HepG2 (cell line): ENCODE data around the gene COQ9. TPM values are rescaled to one million over a fixed set of nuclear protein-coding genes. Genes with fewer than 3 reads are reported as not detected.

Source experiments
- ATAC-seq: fragments of 200-7000 bp; cut with Tn5 transposase; 3 replicates; pipeline ENCODE4 v1.9.1; 2020; ENCODE audit warnings: mild to moderate bottlenecking, moderate library complexity
- BruUV-seq: library from RNA; stranded (reverse); fragments of 400-500 nt; replicated peaks from 2 replicates; lab custom pipeline; 2021; lab: Mats Ljungman, UMichigan
- CTCF ChIA-PET: fragments of 300-600 bp; formaldehyde crosslinking; extraction: SDS; loops from one replicate; lab custom pipeline; 2021; ENCODE audit warnings: low total read pairs, inconsistent platforms, low intra/inter-chr PET ratio; lab: Yijun Ruan, JAX
- POLR2A ChIA-PET: fragments of 350-600 bp; sonication (Branson Sonifier 250); formaldehyde crosslinking; loops from one replicate; lab custom pipeline; 2020; ENCODE audit warnings: antibody characterized with exemption, inconsistent platforms; lab: Yijun Ruan, JAX
- DNase-seq: peaks from one replicate; pipeline ENCODE4 v3.0.0-alpha.2; 2015; ENCODE audit warnings: low spot score
- FAIRE-seq: peaks from 3 replicates; lab custom pipeline; 2011; peaks lifted over from hg19 to GRCh38; lab: Jason Lieb, UNC
- H2AFZ ChIP-seq: one replicate; pipeline ENCODE4 v1.6.1; 2011; ENCODE audit warnings: low read length, inconsistent platforms
- H3K27ac ChIP-seq: fragments of 300-600 bp; 3 replicates; pipeline ENCODE4 v1.8.0; 2011; ENCODE audit warnings: mixed run types, mild to moderate bottlenecking, mixed read lengths, low read length, inconsistent platforms; ENCODE audit not compliant: insufficient read depth; ENCODE audit errors: extremely low read length
- H3K27me3 ChIP-seq, 2 experiments: fragments of 200-600 bp in 1 of 2; 2 replicates in 1 of 2; 3 replicates in 1 of 2; pipeline versions ENCODE4 v1.6.0 to v1.8.0; 2011; ENCODE audit warnings: low read length in 2 of 2, mild to moderate bottlenecking in 2 of 2, moderate library complexity in 2 of 2, inconsistent platforms in 1 of 2; ENCODE audit not compliant: insufficient read depth in 2 of 2, control insufficient read depth in 1 of 2
- H3K36me3 ChIP-seq, 2 experiments: fragments of 200-600 bp in 1 of 2; replicated peaks in 1 of 2; 2 replicates in 1 of 2; 3 replicates in 1 of 2; pipeline versions ENCODE4 v1.5.1 to v1.8.0; 2011; ENCODE audit warnings: low read length in 2 of 2, inconsistent platforms in 1 of 2; ENCODE audit not compliant: insufficient read depth in 2 of 2, control insufficient read depth in 1 of 2
- H3K4me1 ChIP-seq: 2 replicates; pipeline ENCODE4 v1.5.1; 2012; ENCODE audit warnings: low read length, inconsistent platforms; ENCODE audit not compliant: insufficient read depth
- H3K4me2 ChIP-seq: 2 replicates; pipeline ENCODE4 v1.6.0; 2011; ENCODE audit warnings: low read depth, low read length, inconsistent platforms
- H3K4me3 ChIP-seq, 3 experiments: fragments of 200-600 bp in 1 of 3; sonication (generic), shearing (Covaris generic) in 1 of 3; replicated peaks in 1 of 3; 2 replicates each; pipeline ENCODE4 v1.5.1; 2011 to 2016; ENCODE audit warnings: low read length in 3 of 3, inconsistent platforms in 2 of 3, low read depth in 2 of 3, mild to moderate bottlenecking in 2 of 3, control low read depth in 1 of 3, mixed read lengths in 1 of 3; ENCODE audit not compliant: insufficient read depth in 1 of 3
- H3K79me2 ChIP-seq: one replicate; pipeline ENCODE4 v1.6.1; 2011; ENCODE audit warnings: low read length, inconsistent platforms; ENCODE audit not compliant: insufficient read depth
- H3K9ac ChIP-seq: 2 replicates; pipeline ENCODE4 v1.6.0; 2011; ENCODE audit warnings: mild to moderate bottlenecking, low read depth, low read length, inconsistent platforms; ENCODE audit not compliant: insufficient read depth
- H3K9me3 ChIP-seq: 2 replicates; pipeline ENCODE4 v1.5.1; 2012; ENCODE audit warnings: mild to moderate bottlenecking, low read length
- H4K20me1 ChIP-seq: 2 replicates; pipeline ENCODE4 v1.6.0; 2011; ENCODE audit warnings: inconsistent platforms, mild to moderate bottlenecking, low read length, moderate library complexity; ENCODE audit not compliant: insufficient read depth
- ETV6 ChIP-seq: sonication (generic); formaldehyde crosslinking; conservative IDR thresholded peaks from 2 replicates; pipeline ENCODE4 v1.4.0; 2020; ENCODE audit warnings: missing genetic modification reagents
- MED8 ChIP-seq: sonication (generic); formaldehyde crosslinking; IDR thresholded peaks from 2 replicates; pipeline ENCODE4 v1.8.1; 2023; ENCODE audit warnings: mild to moderate bottlenecking, missing genetic modification reagents; ENCODE audit not compliant: insufficient replicate concordance
- UBTF ChIP-seq: sonication (generic); formaldehyde crosslinking; IDR thresholded peaks from 2 replicates; pipeline ENCODE4 v1.4.0; 2020; ENCODE audit warnings: mild to moderate bottlenecking, missing genetic modification reagents
- ZNF264 ChIP-seq: sonication (generic); formaldehyde crosslinking; IDR thresholded peaks from 2 replicates; pipeline ENCODE4 v1.4.0; 2020; ENCODE audit warnings: missing genetic modification reagents
- WGBS: methylation state at CpG from one replicate; pipeline ENCODE4 v1.1.6; 2017; ENCODE audit warnings: low lambda C conversion rate; 5-methylcytosine and 5-hydroxymethylcytosine counted together
- in situ Hi-C: cut with HindIII; loops from 2 replicates; pipeline ENCODE4 v1.10.0; 2017; ENCODE audit warnings: low pct_unique_long_range_greater_than_20kb; ENCODE audit not compliant: extremely low pct_ligation_motif_present
- intact Hi-C: fragments of 100-400 bp; cut with micrococcal nuclease; formaldehyde crosslinking; loops from one replicate; pipeline ENCODE4 v1.10.0; 2022; ENCODE audit not compliant: unreplicated experiment
- polyA plus RNA-seq, 8 experiments: library from polyadenylated mRNA; depleted of rRNA in 3 of 8; stranded (reverse) in 7 of 8; unstranded in 1 of 8; fragments of >200 nt; fragmentation: Illumina TruSeq in 4 of 8; extraction: Trizol in 4 of 8; gene quantifications; 2 replicates each; pipeline versions ENCODE4 v1.2.1 to v1.2.3, GENCODE V29; 2011 to 2016; ENCODE audit warnings: low read depth in 4 of 8, missing spikeins in 1 of 8, mixed read lengths in 1 of 8; ENCODE audit not compliant: insufficient read depth in 1 of 8
- total RNA-seq, 5 experiments: library from RNA; depleted of rRNA; stranded (reverse); fragments of >200 nt; fragmentation: Illumina TruSeq; extraction: Trizol; gene quantifications; 2 replicates each; pipeline ENCODE4 v1.2.3, GENCODE V29; 2016; ENCODE audit warnings: low read depth in 1 of 5
- TF ChIP-seq, protein P1 (sequence below): sonication (generic); formaldehyde crosslinking; IDR thresholded peaks from 2 replicates; pipeline ENCODE4 v1.9.0; 2022; ENCODE audit warnings: low read depth, missing genetic modification reagents
- TF ChIP-seq, protein P2 (sequence below): sonication (generic); formaldehyde crosslinking; IDR thresholded peaks from 2 replicates; pipeline ENCODE4 v1.5.0; 2020; ENCODE audit warnings: mild to moderate bottlenecking, missing genetic modification reagents

Gene COQ9
- total and polyA plus RNA-seq, 2 of the 13 experiments (the other 11 are each of a cell fraction or from before 2014, with no cell fraction given): 57.5 to 108 TPM

GRCh38 chr16:57500578-57501111, 53.4 kb downstream of the COQ9 start (continued):
- TF ChIP-seq, protein P1, sequence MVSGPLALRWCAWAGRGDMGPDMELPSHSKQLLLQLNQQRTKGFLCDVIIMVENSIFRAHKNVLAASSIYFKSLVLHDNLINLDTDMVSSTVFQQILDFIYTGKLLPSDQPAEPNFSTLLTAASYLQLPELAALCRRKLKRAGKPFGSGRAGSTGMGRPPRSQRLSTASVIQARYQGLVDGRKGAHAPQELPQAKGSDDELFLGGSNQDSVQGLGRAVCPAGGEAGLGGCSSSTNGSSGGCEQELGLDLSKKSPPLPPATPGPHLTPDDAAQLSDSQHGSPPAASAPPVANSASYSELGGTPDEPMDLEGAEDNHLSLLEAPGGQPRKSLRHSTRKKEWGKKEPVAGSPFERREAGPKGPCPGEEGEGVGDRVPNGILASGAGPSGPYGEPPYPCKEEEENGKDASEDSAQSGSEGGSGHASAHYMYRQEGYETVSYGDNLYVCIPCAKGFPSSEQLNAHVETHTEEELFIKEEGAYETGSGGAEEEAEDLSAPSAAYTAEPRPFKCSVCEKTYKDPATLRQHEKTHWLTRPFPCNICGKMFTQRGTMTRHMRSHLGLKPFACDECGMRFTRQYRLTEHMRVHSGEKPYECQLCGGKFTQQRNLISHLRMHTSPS (CRISPR knock-in tag): peak; percentile 72; the same call in 1 of the 2 replicates
- TF ChIP-seq UBTF (CRISPR knock-in tag): peak; percentile 35; the same call in 1 of the 2 replicates
- TF ChIP-seq, protein P2, sequence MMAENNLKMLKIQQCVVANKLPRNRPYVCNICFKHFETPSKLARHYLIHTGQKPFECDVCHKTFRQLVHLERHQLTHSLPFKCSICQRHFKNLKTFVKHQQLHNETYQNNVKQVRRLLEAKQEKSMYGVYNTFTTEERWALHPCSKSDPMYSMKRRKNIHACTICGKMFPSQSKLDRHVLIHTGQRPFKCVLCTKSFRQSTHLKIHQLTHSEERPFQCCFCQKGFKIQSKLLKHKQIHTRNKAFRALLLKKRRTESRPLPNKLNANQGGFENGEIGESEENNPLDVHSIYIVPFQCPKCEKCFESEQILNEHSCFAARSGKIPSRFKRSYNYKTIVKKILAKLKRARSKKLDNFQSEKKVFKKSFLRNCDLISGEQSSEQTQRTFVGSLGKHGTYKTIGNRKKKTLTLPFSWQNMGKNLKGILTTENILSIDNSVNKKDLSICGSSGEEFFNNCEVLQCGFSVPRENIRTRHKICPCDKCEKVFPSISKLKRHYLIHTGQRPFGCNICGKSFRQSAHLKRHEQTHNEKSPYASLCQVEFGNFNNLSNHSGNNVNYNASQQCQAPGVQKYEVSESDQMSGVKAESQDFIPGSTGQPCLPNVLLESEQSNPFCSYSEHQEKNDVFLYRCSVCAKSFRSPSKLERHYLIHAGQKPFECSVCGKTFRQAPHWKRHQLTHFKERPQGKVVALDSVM (CRISPR knock-in tag): peak; percentile 68
- TF ChIP-seq, all 625 proteins: peak for 9

DNA sequence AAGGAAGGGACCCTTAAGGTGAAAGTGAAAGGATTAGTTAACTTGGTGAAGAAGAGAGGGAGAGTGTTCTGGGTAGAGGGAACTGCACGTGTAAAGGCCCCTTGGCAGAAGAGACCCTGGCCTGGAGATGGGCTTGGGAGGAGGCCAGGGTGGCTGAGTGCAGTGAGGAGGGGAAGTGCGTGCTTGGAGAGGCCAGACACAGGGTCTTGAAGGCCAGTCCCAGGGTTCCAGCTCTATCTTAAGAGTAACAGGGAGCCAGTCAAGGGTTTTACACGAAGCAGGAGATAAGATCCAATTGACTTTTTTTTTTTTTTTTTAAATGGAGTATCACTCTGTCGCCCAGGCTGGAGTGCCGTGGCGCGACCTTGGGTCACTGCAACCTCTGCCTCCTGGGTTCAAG, 54.2 kb downstream of the COQ9 start:
- 46% methylated on average over 7 of the region's 7 CpGs for WGBS
- Histone ChIP-seq H3K36me3 (no peaks in the 10 kb centered on the region), H3K4me3 (no peak overlapping the region), H3K4me2 (no peak overlapping the region), H3K9me3 (no peaks in the 10 kb centered on the region), H3K27ac (no peak overlapping the region), H4K20me1 (no peaks in the 10 kb centered on the region), H3K27me3 (peaks cover 7 to 53% of the 10 kb centered on the region in 2 experiments; a peak in 4 of 5 replicates), H2AFZ (no peak overlapping the region), H3K4me1 (peaks cover 35% of the 10 kb centered on the region), H3K79me2 (no peaks in the 10 kb centered on the region), H3K9ac (no peak overlapping the region)
- POLR2A ChIA-PET: interaction anchor here (1.7 to 2.9 kb wide), 2 partner anchors 39 to 54 kb away, joined by 4 to 8 read pairs; partner anchors contain the start of genes CIAPIN1, COQ9 and POLR2C
- no peak for TF ChIP-seq ZNF264 (CRISPR knock-in tag)
- no peak for TF ChIP-seq ETV6 (CRISPR knock-in tag)
- TF ChIP-seq MED8: no peak
- in situ Hi-C loops: no loop called here
- no TSS peak for BruUV-seq
- ATAC-seq: no peak
- intact Hi-C loops: no loop called here
- no peak for DNase-seq
- no peak for FAIRE-seq
- CTCF ChIA-PET: no interaction called here
